ENCODE results near the gene ATP2C2. TPM values are rescaled to one million over a fixed set of nuclear protein-coding genes. Genes with fewer than 3 reads are reported as not detected.

Gene ATP2C2
- total RNA-seq, 1 experiment from 2014 or later, result 4.0 TPM

DNA sequence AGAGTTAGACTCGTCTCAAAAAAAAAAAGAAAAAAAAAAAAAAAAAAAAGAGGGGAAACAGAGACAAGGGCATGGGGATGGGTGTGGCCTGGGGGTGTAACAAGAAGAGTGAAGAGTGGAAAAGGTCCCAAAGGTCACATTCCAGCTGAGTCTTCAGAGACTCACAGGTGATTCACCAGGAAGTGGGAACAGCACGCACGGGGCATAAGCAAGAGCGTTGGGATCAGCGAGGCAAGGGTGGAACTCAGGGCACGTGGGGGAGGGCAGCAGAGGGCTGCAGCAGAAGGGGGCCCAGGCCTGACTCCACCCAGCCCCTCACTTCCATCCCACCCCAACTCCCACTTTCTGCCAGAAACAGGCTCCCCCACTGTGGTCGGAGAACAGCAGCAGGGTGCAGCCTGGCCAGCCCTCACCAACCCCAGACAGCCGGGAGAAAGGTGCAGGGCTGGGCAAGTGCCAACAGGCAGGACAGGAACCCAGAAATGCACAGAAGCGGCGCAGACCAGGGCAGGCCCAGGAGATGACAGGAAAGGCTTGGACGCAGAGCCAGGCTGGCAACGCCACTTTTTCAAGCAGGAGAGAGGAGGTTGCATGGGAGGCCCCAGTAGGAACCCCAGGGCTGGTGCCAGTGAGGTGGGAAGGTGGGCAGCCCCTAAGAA lies 132.9 kb downstream of the ATP2C2 start:
- Histone ChIP-seq H3K18ac (ENCODE audit: insufficient read length, low read depth, low read length) (no peak overlapping the region), H2BK15ac (ENCODE audit: low read depth, low read length) (no peak overlapping the region), H3K23ac (ENCODE audit: insufficient read length, low read depth, low read length) (no peak overlapping the region), H2BK20ac (ENCODE audit: low read depth, low read length, poor library complexity, severe bottlenecking) (no peak overlapping the region), H3K27me3 (ENCODE audit: insufficient read depth, low read length) (no peaks in the 10 kb centered on the region), H3K79me2 (ENCODE audit: insufficient read depth, low read length) (no peaks in the 10 kb centered on the region), H4K20me1 (ENCODE audit: control insufficient read depth, insufficient read depth, insufficient read length) (no peaks in the 10 kb centered on the region), H3K4me1 (ENCODE audit: insufficient read depth, low read length) (no peaks in the 10 kb centered on the region), H3K9ac (ENCODE audit: extremely low read depth, insufficient read length, low read length) (no peak overlapping the region), H3K23me2 (ENCODE audit: insufficient read length, low read depth, low read length, poor library complexity, severe bottlenecking) (peaks cover 4% of the 10 kb centered on the region), H2BK12ac (ENCODE audit: insufficient read length, low read depth, low read length) (no peak overlapping the region), H2BK5ac (ENCODE audit: insufficient read length, low read length) (no peak overlapping the region), H3K27ac (ENCODE audit: insufficient read length, low read depth, low read length) (no peak overlapping the region), H2AK5ac (ENCODE audit: insufficient read length, low read length) (no peak overlapping the region), H3K9me3 (ENCODE audit: control insufficient read depth, low read depth, low read length) (no peaks in the 10 kb centered on the region), H4K8ac (replicated peaks; ENCODE audit: insufficient read length, low read depth, low read length) (no peak overlapping the region), H3K4me2 (ENCODE audit: insufficient read depth, insufficient read length, low read length) (no peak overlapping the region), H3K79me1 (ENCODE audit: insufficient read depth, low read depth, low read length, poor library complexity, severe bottlenecking) (no peaks in the 10 kb centered on the region), H3T11ph (ENCODE audit: low read length) (no peak overlapping the region), H2BK120ac (ENCODE audit: low read depth, low read length, poor library complexity, severe bottlenecking) (no peak overlapping the region), H3K14ac (ENCODE audit: insufficient read depth, low read length) (no peak overlapping the region), H2AFZ (ENCODE audit: low read length) (no peak overlapping the region), H4K5ac (ENCODE audit: insufficient read length, low read depth, low read length) (no peak overlapping the region), H4K91ac (ENCODE audit: insufficient read length, low read depth, low read length) (no peak overlapping the region), H3K56ac (ENCODE audit: insufficient read length, low read depth, low read length) (no peak overlapping the region), H3K4ac (ENCODE audit: low read depth, low read length) (no peak overlapping the region)
- peaks cover 8 to 33% (median 21%) of the 10 kb centered on the region in 3 experiments; a peak in 6 of 7 replicates for H3K36me3 Mint-ChIP-seq (ENCODE audit: insufficient read depth in 1 of 3, low read depth in 3 of 3)
- DNase-seq, result no peak
- WGBS (ENCODE audit: extremely low coverage, insufficient read length, low lambda C conversion rate), result no CpG with 5 or more reads among the region's 12 CpGs
- H3K27ac Mint-ChIP-seq, result peak overlapping the region in 1 of 3 experiments; percentile 83; a peak in 1 of 7 replicates
- TF ChIP-seq, protein P1, sequence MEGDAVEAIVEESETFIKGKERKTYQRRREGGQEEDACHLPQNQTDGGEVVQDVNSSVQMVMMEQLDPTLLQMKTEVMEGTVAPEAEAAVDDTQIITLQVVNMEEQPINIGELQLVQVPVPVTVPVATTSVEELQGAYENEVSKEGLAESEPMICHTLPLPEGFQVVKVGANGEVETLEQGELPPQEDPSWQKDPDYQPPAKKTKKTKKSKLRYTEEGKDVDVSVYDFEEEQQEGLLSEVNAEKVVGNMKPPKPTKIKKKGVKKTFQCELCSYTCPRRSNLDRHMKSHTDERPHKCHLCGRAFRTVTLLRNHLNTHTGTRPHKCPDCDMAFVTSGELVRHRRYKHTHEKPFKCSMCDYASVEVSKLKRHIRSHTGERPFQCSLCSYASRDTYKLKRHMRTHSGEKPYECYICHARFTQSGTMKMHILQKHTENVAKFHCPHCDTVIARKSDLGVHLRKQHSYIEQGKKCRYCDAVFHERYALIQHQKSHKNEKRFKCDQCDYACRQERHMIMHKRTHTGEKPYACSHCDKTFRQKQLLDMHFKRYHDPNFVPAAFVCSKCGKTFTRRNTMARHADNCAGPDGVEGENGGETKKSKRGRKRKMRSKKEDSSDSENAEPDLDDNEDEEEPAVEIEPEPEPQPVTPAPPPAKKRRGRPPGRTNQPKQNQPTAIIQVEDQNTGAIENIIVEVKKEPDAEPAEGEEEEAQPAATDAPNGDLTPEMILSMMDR (conservative IDR thresholded peaks at IDR 0.05), result no peak
- H3K27me3 Mint-ChIP-seq (ENCODE audit: low read depth), result peaks cover 2% of the 10 kb centered on the region; the same call in 1 of the 2 replicates
- no peaks in the 10 kb centered on the region for H3K9me3 Mint-ChIP-seq
- H3K4me1 Mint-ChIP-seq, result peaks cover 16 to 19% of the 10 kb centered on the region in 2 experiments
- no peak overlapping the region for H3K4me3 Mint-ChIP-seq

Measured in H9 (cell line).